ENCODE results near the gene GHITM. TPM values are rescaled to one million over a fixed set of nuclear protein-coding genes. Genes with fewer than 3 reads are reported as not detected.

GHITM gene
- total and polyA plus RNA-seq, 2 of the 13 experiments (the other 11 are each of a cell fraction or from before 2014, with no cell fraction given) = 163 to 212 TPM

GRCh38 chr10:84139126-84140035 lies at the start of gene GHITM (continued):
- TF ChIP-seq, protein P1, sequence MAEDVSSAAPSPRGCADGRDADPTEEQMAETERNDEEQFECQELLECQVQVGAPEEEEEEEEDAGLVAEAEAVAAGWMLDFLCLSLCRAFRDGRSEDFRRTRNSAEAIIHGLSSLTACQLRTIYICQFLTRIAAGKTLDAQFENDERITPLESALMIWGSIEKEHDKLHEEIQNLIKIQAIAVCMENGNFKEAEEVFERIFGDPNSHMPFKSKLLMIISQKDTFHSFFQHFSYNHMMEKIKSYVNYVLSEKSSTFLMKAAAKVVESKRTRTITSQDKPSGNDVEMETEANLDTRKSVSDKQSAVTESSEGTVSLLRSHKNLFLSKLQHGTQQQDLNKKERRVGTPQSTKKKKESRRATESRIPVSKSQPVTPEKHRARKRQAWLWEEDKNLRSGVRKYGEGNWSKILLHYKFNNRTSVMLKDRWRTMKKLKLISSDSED (CRISPR knock-in tag; IDR thresholded peaks at IDR 0.05) = no peak
- peak; percentile 34; the same call in 1 of the 2 replicates for TF ChIP-seq TFDP1 (CRISPR knock-in tag; IDR thresholded peaks at IDR 0.05; ENCODE audit: borderline replicate concordance)
- no peak for TF ChIP-seq TBX3 (IDR thresholded peaks at IDR 0.05; ENCODE audit: borderline replicate concordance)
- no peak for TF ChIP-seq ZBTB7A (CRISPR knock-in tag; IDR thresholded peaks at IDR 0.05)
- peak; percentile 99 for TF ChIP-seq POGZ (CRISPR knock-in tag; IDR thresholded peaks at IDR 0.05)
- TF ChIP-seq ZNF747 (CRISPR knock-in tag; IDR thresholded peaks at IDR 0.05; ENCODE audit: borderline replicate concordance) = peak; percentile 52; the same call in 1 of the 2 replicates
- peak; percentile 71 for TF ChIP-seq MXD3 (CRISPR knock-in tag; IDR thresholded peaks at IDR 0.05)
- no peak for TF ChIP-seq TCF7 (IDR thresholded peaks at IDR 0.05; ENCODE audit: low read depth)
- no peak for TF ChIP-seq GFI1 (CRISPR knock-in tag; IDR thresholded peaks at IDR 0.05; ENCODE audit: borderline replicate concordance)
- TF ChIP-seq POLR2AphosphoS2 (IDR thresholded peaks at IDR 0.05; ENCODE audit: low read depth, low read length) = 0 out of 2 replicates have a peak, but pooled peaks have one; percentile 43
- no peak for TF ChIP-seq ZBTB8A (CRISPR knock-in tag; IDR thresholded peaks at IDR 0.05; ENCODE audit: borderline replicate concordance, low read depth)
- TF ChIP-seq PATZ1 (CRISPR knock-in tag; IDR thresholded peaks at IDR 0.05) = no peak; the same call in 1 of the 2 replicates
- 0 out of 2 replicates have a peak, but pooled peaks have one; percentile 29 for TF ChIP-seq AKAP8 (CRISPR knock-in tag; IDR thresholded peaks at IDR 0.05)
- TF ChIP-seq JARID2 (CRISPR knock-in tag; IDR thresholded peaks at IDR 0.05; ENCODE audit: insufficient replicate concordance) = no peak
- TF ChIP-seq TP53 (CRISPR knock-in tag; conservative IDR thresholded peaks at IDR 0.05) = peak; percentile 44; the same call in 1 of the 2 replicates
- no peak for TF ChIP-seq KLF16 (CRISPR knock-in tag; IDR thresholded peaks at IDR 0.05)
- TF ChIP-seq ZSCAN31 (CRISPR knock-in tag; IDR thresholded peaks at IDR 0.05; ENCODE audit: low read depth) = no peak
- no peak for TF ChIP-seq ZKSCAN8 (CRISPR knock-in tag; IDR thresholded peaks at IDR 0.05; ENCODE audit: borderline replicate concordance)
- peak; percentile 95; the same call in 1 of the 2 replicates for TF ChIP-seq ZBTB21 (CRISPR knock-in tag; IDR thresholded peaks at IDR 0.05)
- TF ChIP-seq, protein P2, sequence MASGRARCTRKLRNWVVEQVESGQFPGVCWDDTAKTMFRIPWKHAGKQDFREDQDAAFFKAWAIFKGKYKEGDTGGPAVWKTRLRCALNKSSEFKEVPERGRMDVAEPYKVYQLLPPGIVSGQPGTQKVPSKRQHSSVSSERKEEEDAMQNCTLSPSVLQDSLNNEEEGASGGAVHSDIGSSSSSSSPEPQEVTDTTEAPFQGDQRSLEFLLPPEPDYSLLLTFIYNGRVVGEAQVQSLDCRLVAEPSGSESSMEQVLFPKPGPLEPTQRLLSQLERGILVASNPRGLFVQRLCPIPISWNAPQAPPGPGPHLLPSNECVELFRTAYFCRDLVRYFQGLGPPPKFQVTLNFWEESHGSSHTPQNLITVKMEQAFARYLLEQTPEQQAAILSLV (CRISPR knock-in tag; IDR thresholded peaks at IDR 0.05; ENCODE audit: borderline replicate concordance) = peak; percentile 79; the same call in 1 of the 2 replicates
- TF ChIP-seq KMT2A (CRISPR knock-in tag; IDR thresholded peaks at IDR 0.05) = peak; percentile 85
- TF ChIP-seq RXRB (CRISPR knock-in tag; IDR thresholded peaks at IDR 0.05; ENCODE audit: borderline replicate concordance) = peak; percentile 58
- TF ChIP-seq TRIM24 (CRISPR knock-in tag; IDR thresholded peaks at IDR 0.05) = no peak

All from HepG2 (cell line).